Activated naive CD4-positive, alpha-beta T cell treated with anti-CD3 and anti-CD28 coated beads, Interleukin-2, amount 50 U/mL, for 72 hours (primary cell): ENCODE results near the gene CDKAL1. TPM values are rescaled to one million over a fixed set of nuclear protein-coding genes. Genes with fewer than 3 reads are reported as not detected.
"Not testable (repeated sequence)": the region's sequence is repeated elsewhere in the genome, so short reads cannot be mapped to it uniquely, and the experiment has no call there.

Experiments used
- ATAC-seq, 2 donors: fragments of 150-1000 bp; cut with Tn5 transposase; 2 replicates each; pipeline ENCODE4 v1.10.0; 2021; ENCODE audit warnings: mild to moderate bottlenecking in 2 of 2, moderate library complexity in 2 of 2
- DNase-seq, 2 donors: peaks; one replicate each; pipeline ENCODE4 v3.0.0; 2021 to 2022; ENCODE audit warnings: low spot score in 2 of 2
- H3K27ac Mint-ChIP-seq, 2 donors: one replicate each; pipeline ENCODE4 v1.8.0; 2022; ENCODE audit warnings: mild to moderate bottlenecking in 2 of 2, mixed read lengths in 2 of 2
- H3K36me3 Mint-ChIP-seq, 2 donors: one replicate each; pipeline ENCODE4 v1.8.0; 2022; ENCODE audit warnings: mixed read lengths in 2 of 2
- H3K9me3 Mint-ChIP-seq, 2 donors: one replicate each; pipeline ENCODE4 v1.8.0; 2022; ENCODE audit warnings: mixed read lengths in 2 of 2
- total RNA-seq, 2 donors: library from RNA; stranded (reverse); gene quantifications; one replicate each; pipeline ENCODE4 v1.2.3, GENCODE V29; 2022

The CDKAL1 gene
- total RNA-seq, 2 donors from 2014 or later: 24.5 to 30.3 TPM

- Mint-ChIP-seq H3K36me3 (peaks cover 0 to 12% of the 10 kb centered on the region in 2 donors), H3K9me3 (no peaks in the 10 kb centered on the region)
- no peak for ATAC-seq
Measured at GRCh38 chr6:20575125-20575524, 40.9 kb downstream of the CDKAL1 start.

GRCh38 chr6:20575704-20576451, 41.6 kb downstream of the CDKAL1 start:
- Mint-ChIP-seq H3K36me3 (peaks cover 0 to 12% of the 10 kb centered on the region in 2 donors), H3K9me3 (no peaks in the 10 kb centered on the region)

More at GRCh38 chr6:20575125-20575524, 40.9 kb downstream of the CDKAL1 start:
- DNase-seq: no peak
- no peak overlapping the region for H3K27ac Mint-ChIP-seq

GRCh38 chr6:20577173-20577688, 43.0 kb downstream of the CDKAL1 start:
- DNase-seq: no peak
- H3K27ac Mint-ChIP-seq: no peak overlapping the region
- no peaks in the 10 kb centered on the region for H3K9me3 Mint-ChIP-seq
- peaks cover 0 to 12% of the 10 kb centered on the region in 2 donors for H3K36me3 Mint-ChIP-seq
- peak in 1 of 2 donors; percentile 72 for ATAC-seq

More at GRCh38 chr6:20575704-20576451, 41.6 kb downstream of the CDKAL1 start:
- H3K27ac Mint-ChIP-seq: no peak overlapping the region
- ATAC-seq: no peak
- DNase-seq: no peak

- Mint-ChIP-seq H3K36me3 (peaks cover 9 to 23% of the 10 kb centered on the region in 2 donors), H3K27ac (no peak overlapping the region), H3K9me3 (peaks cover 0 to 9% of the 10 kb centered on the region in 2 donors)
- ATAC-seq (peak in 1 of 2 donors; percentile 34), DNase-seq (no peak)
Measured at GRCh38 chr6:20581070-20581469, 46.8 kb downstream of the CDKAL1 start.

GRCh38 chr6:20582586-20583443, 48.6 kb downstream of the CDKAL1 start:
- peaks cover 10 to 21% of the 10 kb centered on the region in 2 donors for H3K36me3 Mint-ChIP-seq
- DNase-seq: no peak
- ATAC-seq: peak in 1 of 2 donors; percentile 90
- peaks cover 0 to 9% of the 10 kb centered on the region in 2 donors for H3K9me3 Mint-ChIP-seq
- H3K27ac Mint-ChIP-seq: no peak overlapping the region

GRCh38 chr6:20583444-20583800, 49.2 kb downstream of the CDKAL1 start:
- no peak for DNase-seq
- ATAC-seq: no peak
- Mint-ChIP-seq H3K36me3 (peaks cover 10 to 20% of the 10 kb centered on the region in 2 donors), H3K9me3 (peaks cover 0 to 9% of the 10 kb centered on the region in 2 donors), H3K27ac (peak overlapping the region in 1 of 2 donors; percentile 5)

GRCh38 chr6:20584100-20584731, 50.0 kb downstream of the CDKAL1 start:
- DNase-seq (no peak), ATAC-seq (no peak)
- Mint-ChIP-seq H3K36me3 (peaks cover 10 to 15% of the 10 kb centered on the region in 2 donors), H3K9me3 (peaks cover 0 to 9% of the 10 kb centered on the region in 2 donors), H3K27ac (peak overlapping the region in 1 of 2 donors; percentile 4)

GRCh38 chr6:20589266-20589665, 55.0 kb downstream of the CDKAL1 start:
- peaks cover 5 to 18% of the 10 kb centered on the region in 2 donors for H3K9me3 Mint-ChIP-seq
- no peak for DNase-seq
- no peak for ATAC-seq
- peaks cover 40 to 55% of the 10 kb centered on the region in 2 donors for H3K36me3 Mint-ChIP-seq
- H3K27ac Mint-ChIP-seq: no peak overlapping the region

GRCh38 chr6:20590476-20590875, 56.2 kb downstream of the CDKAL1 start:
- DNase-seq, H3K27ac Mint-ChIP-seq, ATAC-seq: not testable (repeated sequence)
- Mint-ChIP-seq H3K36me3 (peaks cover 47 to 62% of the 10 kb centered on the region in 2 donors), H3K9me3 (peaks cover 5 to 24% of the 10 kb centered on the region in 2 donors)

- not testable (repeated sequence) for ATAC-seq, DNase-seq
- peak overlapping the region in 1 of 2 donors; percentile 16 for H3K27ac Mint-ChIP-seq
- H3K36me3 Mint-ChIP-seq: peaks cover 47 to 58% of the 10 kb centered on the region in 2 donors
- peaks cover 5 to 18% of the 10 kb centered on the region in 2 donors for H3K9me3 Mint-ChIP-seq
Measured at GRCh38 chr6:20594299-20594853, 60.1 kb downstream of the CDKAL1 start.

GRCh38 chr6:20599302-20600051, 65.2 kb downstream of the CDKAL1 start:
- DNase-seq: no peak
- H3K27ac Mint-ChIP-seq: peak overlapping the region in 1 of 2 donors; percentile 37
- peaks cover 0 to 7% of the 10 kb centered on the region in 2 donors for H3K9me3 Mint-ChIP-seq
- ATAC-seq: peak; percentile 96 to 99
- peaks cover 19 to 46% of the 10 kb centered on the region in 2 donors for H3K36me3 Mint-ChIP-seq

- Mint-ChIP-seq H3K27ac (no peak overlapping the region), H3K9me3 (no peaks in the 10 kb centered on the region), H3K36me3 (peaks cover 8 to 34% of the 10 kb centered on the region in 2 donors)
- DNase-seq: no peak
- ATAC-seq: no peak
Measured at GRCh38 chr6:20600831-20601230, 66.6 kb downstream of the CDKAL1 start.

GRCh38 chr6:20604159-20604558, 69.9 kb downstream of the CDKAL1 start:
- H3K9me3 Mint-ChIP-seq: no peaks in the 10 kb centered on the region
- H3K36me3 Mint-ChIP-seq: peaks cover 5 to 32% of the 10 kb centered on the region in 2 donors
- DNase-seq (no peak), ATAC-seq (no peak)
- no peak overlapping the region for H3K27ac Mint-ChIP-seq

GRCh38 chr6:20605061-20605460, 70.8 kb downstream of the CDKAL1 start:
- no peak for ATAC-seq
- H3K36me3 Mint-ChIP-seq: peaks cover 5 to 37% of the 10 kb centered on the region in 2 donors
- no peak for DNase-seq
- no peaks in the 10 kb centered on the region for H3K9me3 Mint-ChIP-seq
- no peak overlapping the region for H3K27ac Mint-ChIP-seq

- DNase-seq (no peak), ATAC-seq (no peak)
- Mint-ChIP-seq H3K27ac (no peak overlapping the region), H3K9me3 (peaks cover 0 to 4% of the 10 kb centered on the region in 2 donors), H3K36me3 (peaks cover 5 to 42% of the 10 kb centered on the region in 2 donors)
Measured at GRCh38 chr6:20605581-20605980, 71.3 kb downstream of the CDKAL1 start.
